Neural cell (in vitro differentiated cells): Measurements from ENCODE around the gene CREB3L2.

Experiments
- CTCF ChIP-seq: fragments of 450-650 bp; IDR thresholded peaks from 2 replicates; pipeline ENCODE4 v1.5.1; 2014; ENCODE audit warnings: antibody characterized with exemption, mild to moderate bottlenecking, moderate library complexity; ENCODE audit not compliant: poor library complexity, severe bottlenecking
- EZH2 ChIP-seq: fragments of 200-600, 300-800 bp; shearing (Covaris generic), sonication (generic); IDR thresholded peaks from 2 replicates; pipeline ENCODE4 v1.6.1; 2014; ENCODE audit warnings: antibody characterized with exemption, low read length, borderline replicate concordance, mild to moderate bottlenecking; ENCODE audit not compliant: insufficient read depth, poor library complexity, severe bottlenecking
- POLR2AphosphoS5 ChIP-seq: IDR thresholded peaks from 2 replicates; pipeline ENCODE4 v1.6.1; 2012
- RAD21 ChIP-seq: fragments of 450-650 bp; conservative IDR thresholded peaks from 2 replicates; pipeline ENCODE4 v1.6.1; 2014; ENCODE audit warnings: antibody characterized with exemption, mild to moderate bottlenecking, moderate library complexity
- TAF1 ChIP-seq: IDR thresholded peaks from 2 replicates; pipeline ENCODE4 v1.6.1; 2012; ENCODE audit warnings: low read depth

- no peak for TF ChIP-seq RAD21
- TF ChIP-seq CTCF: no peak
- TF ChIP-seq TAF1: no peak
- TF ChIP-seq EZH2: no peak
- no peak for TF ChIP-seq POLR2AphosphoS5
These were observed 6.2 kb upstream of the CREB3L2 start for GRCh38 chr7:138008019-138008587.
